ENCODE results near the gene ST3GAL6.
"Not testable (repeated sequence)": the region's sequence is repeated elsewhere in the genome, so short reads cannot be mapped to it uniquely, and the experiment has no call there.

ST3GAL6 gene

GRCh38 chr3:98799479-98799878 lies 36.3 kb downstream of the ST3GAL6 start:
- DNase-seq (ENCODE audit: low read depth in 4 of 4, low spot score in 1 of 4) = no peak

GRCh38 chr3:98800401-98800800 lies 37.3 kb downstream of the ST3GAL6 start:
- no peak for DNase-seq (ENCODE audit: low read depth in 4 of 4, low spot score in 1 of 4)

GRCh38 chr3:98801043-98801747 lies 38.1 kb downstream of the ST3GAL6 start:
- no peak for DNase-seq (ENCODE audit: low read depth in 4 of 4, low spot score in 1 of 4)

- no peak for DNase-seq (ENCODE audit: low read depth in 4 of 4, low spot score in 1 of 4)
Measured at GRCh38 chr3:98805571-98805970, 42.4 kb downstream of the ST3GAL6 start.

- DNase-seq (ENCODE audit: low read depth in 4 of 4, low spot score in 1 of 4) = no peak
Measured at GRCh38 chr3:98806521-98806920, 43.4 kb downstream of the ST3GAL6 start.

- no peak for DNase-seq (ENCODE audit: low read depth in 4 of 4, low spot score in 1 of 4)
Measured at GRCh38 chr3:98807011-98807410, 43.9 kb downstream of the ST3GAL6 start.

GRCh38 chr3:98807561-98807960 lies 44.4 kb downstream of the ST3GAL6 start:
- DNase-seq (ENCODE audit: low read depth in 4 of 4, low spot score in 1 of 4) = no peak

- DNase-seq (ENCODE audit: low read depth in 4 of 4, low spot score in 1 of 4) = no peak
Measured at GRCh38 chr3:98808071-98808470, 44.9 kb downstream of the ST3GAL6 start.

GRCh38 chr3:98809557-98809956 lies 46.4 kb downstream of the ST3GAL6 start:
- no peak for DNase-seq (ENCODE audit: low read depth in 4 of 4, low spot score in 1 of 4)

- DNase-seq (ENCODE audit: low read depth in 4 of 4, low spot score in 1 of 4) = no peak
Measured at GRCh38 chr3:98811048-98811447, 47.9 kb downstream of the ST3GAL6 start.

- no peak for DNase-seq (ENCODE audit: low read depth in 4 of 4, low spot score in 1 of 4)
Measured at GRCh38 chr3:98812851-98813374, 49.8 kb downstream of the ST3GAL6 start.

GRCh38 chr3:98814817-98815420 lies 51.8 kb downstream of the ST3GAL6 start:
- DNase-seq (ENCODE audit: low read depth in 4 of 4, low spot score in 1 of 4) = no peak

- no peak for DNase-seq (ENCODE audit: low read depth in 4 of 4, low spot score in 1 of 4)
Measured at GRCh38 chr3:98817547-98818041, 54.5 kb downstream of the ST3GAL6 start.

- no peak for DNase-seq (ENCODE audit: low read depth in 4 of 4, low spot score in 1 of 4)
Measured at GRCh38 chr3:98821063-98821462, 57.9 kb downstream of the ST3GAL6 start.

GRCh38 chr3:98823791-98824190 lies 60.7 kb downstream of the ST3GAL6 start:
- DNase-seq (ENCODE audit: low read depth in 4 of 4, low spot score in 1 of 4) = no peak

GRCh38 chr3:98824256-98824655 lies 61.1 kb downstream of the ST3GAL6 start:
- no peak for DNase-seq (ENCODE audit: low read depth in 4 of 4, low spot score in 1 of 4)

- DNase-seq (ENCODE audit: low read depth in 4 of 4, low spot score in 1 of 4) = no peak
Measured at GRCh38 chr3:98826126-98826525, 63.0 kb downstream of the ST3GAL6 start.

GRCh38 chr3:98827221-98827920 lies 64.2 kb downstream of the ST3GAL6 start:
- no peak for DNase-seq (ENCODE audit: low read depth in 4 of 4, low spot score in 1 of 4)

- DNase-seq (ENCODE audit: low read depth in 4 of 4, low spot score in 1 of 4) = no peak
Measured at GRCh38 chr3:98829246-98829832, 66.2 kb downstream of the ST3GAL6 start.

GRCh38 chr3:98831060-98831459 lies 67.9 kb downstream of the ST3GAL6 start:
- not testable (repeated sequence) for DNase-seq (ENCODE audit: low read depth in 4 of 4, low spot score in 1 of 4)

- no peak for DNase-seq (ENCODE audit: low read depth in 4 of 4, low spot score in 1 of 4)
Measured at GRCh38 chr3:98839846-98840245, 76.7 kb downstream of the ST3GAL6 start.

Data from stimulated activated CD4-positive, alpha-beta T cell treated with anti-CD3 and anti-CD28 coated beads, Interleukin-1b, Interleukin-23, amount 100 ng/mL, for 24 hours (primary cell).